ENCODE results near the gene DNAJC10. TPM values are rescaled to one million over a fixed set of nuclear protein-coding genes. Genes with fewer than 3 reads are reported as not detected.

Gene DNAJC10
- total and polyA plus RNA-seq, 9 of the 15 experiments (the other 6 are each of a cell fraction or from before 2014, with no cell fraction given) = 9.8 to 77.7 (median 57.3) TPM

DNA sequence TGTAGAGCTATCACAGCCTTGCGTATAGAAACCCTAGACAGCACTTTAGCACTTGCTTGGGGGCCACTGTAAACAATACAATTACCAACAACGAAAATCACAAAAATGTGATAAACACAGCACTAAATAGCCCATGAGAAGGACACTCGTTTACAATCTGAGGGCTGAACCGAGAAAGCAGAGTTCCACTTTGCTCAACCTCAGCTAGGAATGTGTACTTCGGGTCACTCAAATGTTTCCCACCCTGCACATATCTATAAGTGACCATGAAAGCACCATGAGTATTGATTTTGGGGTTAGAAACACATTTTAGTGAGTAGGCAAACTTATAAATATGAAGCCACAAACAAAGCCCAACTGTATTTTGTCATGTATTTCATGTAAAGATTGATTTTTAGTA lies 88.1 kb downstream of the DNAJC10 start:
- Histone ChIP-seq H3K9ac (ENCODE audit: insufficient read depth in 1 of 2, low read depth in 2 of 2, low read length in 2 of 2) (no peak overlapping the region), H3K9me3 (replicated peaks; ENCODE audit: control insufficient read depth, insufficient read depth, low read depth, low read length) (no peaks in the 10 kb centered on the region), H3K79me2 (ENCODE audit: control insufficient read depth, insufficient read depth, low read length) (no peaks in the 10 kb centered on the region), H3K27ac (ENCODE audit: extremely low read depth, low read depth, low read length) (no peak overlapping the region), H3K9me1 (ENCODE audit: control insufficient read depth, insufficient read depth, low read length) (no peaks in the 10 kb centered on the region), H3K4me2 (ENCODE audit: insufficient read depth, low read length) (no peak overlapping the region), H3K27me3 (ENCODE audit: control insufficient read depth in 2 of 2, insufficient read depth in 2 of 2, low read length in 2 of 2) (peaks cover 18 to 19% of the 10 kb centered on the region in 2 experiments; a peak in 4 of 5 replicates), H4K20me1 (replicated peaks; ENCODE audit: control insufficient read depth, insufficient read depth, low read length) (no peaks in the 10 kb centered on the region), H3K4me3 (no peak overlapping the region), H2AFZ (ENCODE audit: low read depth, low read length) (no peak overlapping the region), H3K4me1 (replicated peaks in 1 of 2; ENCODE audit: control insufficient read depth in 2 of 2, insufficient read depth in 2 of 2, low read length in 2 of 2) (no peaks in the 10 kb centered on the region), H3K36me3 (ENCODE audit: control insufficient read depth, insufficient read depth, low read length) (no peaks in the 10 kb centered on the region)
- in situ Hi-C loops (cut with MboI) (no loop called here), intact Hi-C loops (cut with micrococcal nuclease) (no loop called here)
- ATAC-seq = no peak
- WGBS (ENCODE audit: insufficient coverage, low coverage, missing lambda C conversion rate) = 1% methylated on average over 5 of the region's 5 CpGs
- BruUV-seq (replicated peaks) = no TSS peak
- no peak for FAIRE-seq
- TF ChIP-seq ZNF324 (CRISPR knock-in tag; IDR thresholded peaks at IDR 0.05) = no peak
- TF ChIP-seq CBX8 (IDR thresholded peaks at IDR 0.05; ENCODE audit: borderline replicate concordance, extremely low read depth, low read depth, low read length, poor library complexity, severe bottlenecking) = peak; percentile 86
- no peak for TF ChIP-seq SIRT6 (IDR thresholded peaks at IDR 0.05; ENCODE audit: low read depth, low read length)
- TF ChIP-seq, protein P1, sequence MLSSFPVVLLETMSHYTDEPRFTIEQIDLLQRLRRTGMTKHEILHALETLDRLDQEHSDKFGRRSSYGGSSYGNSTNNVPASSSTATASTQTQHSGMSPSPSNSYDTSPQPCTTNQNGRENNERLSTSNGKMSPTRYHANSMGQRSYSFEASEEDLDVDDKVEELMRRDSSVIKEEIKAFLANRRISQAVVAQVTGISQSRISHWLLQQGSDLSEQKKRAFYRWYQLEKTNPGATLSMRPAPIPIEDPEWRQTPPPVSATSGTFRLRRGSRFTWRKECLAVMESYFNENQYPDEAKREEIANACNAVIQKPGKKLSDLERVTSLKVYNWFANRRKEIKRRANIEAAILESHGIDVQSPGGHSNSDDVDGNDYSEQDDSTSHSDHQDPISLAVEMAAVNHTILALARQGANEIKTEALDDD (IDR thresholded peaks at IDR 0.05) = no peak
- no peak for TF ChIP-seq TCF3 (CRISPR knock-in tag; IDR thresholded peaks at IDR 0.05)
- no peak for TF ChIP-seq MXI1 (IDR thresholded peaks at IDR 0.05; ENCODE audit: low read depth, low read length)
- no peak for TF ChIP-seq EZH2 (IDR thresholded peaks at IDR 0.05; ENCODE audit: borderline replicate concordance, low read depth, low read length)
- CTCF ChIA-PET (ENCODE audit: low intra/inter-chr PET ratio) = no interaction called here
- DNase-seq (ENCODE audit: extremely low read depth in 1 of 4, low spot score in 3 of 4) = no peak
- POLR2A ChIA-PET = interaction anchor here (0.8 kb wide), 1 partner anchor 15 kb away, joined by 6 read pairs; no protein-coding TSS in a partner anchor
